OCI-LY7 (cell line): ENCODE measurements around the gene WASF2. TPM values are rescaled to one million over a fixed set of nuclear protein-coding genes. Genes with fewer than 3 reads are reported as not detected.
"Not testable (repeated sequence)": the region's sequence is repeated elsewhere in the genome, so short reads cannot be mapped to it uniquely, and the experiment has no call there.

Experiments
- BruUV-seq: library from RNA; stranded (reverse); fragments of 400-500 nt; replicated peaks from 2 replicates; lab custom pipeline; 2021; lab: Mats Ljungman, UMichigan
- CTCF ChIA-PET: fragments of 300-600 bp; sonication (Branson Sonifier 250); formaldehyde crosslinking; loops from one replicate; lab custom pipeline; 2022; ENCODE audit warnings: antibody characterized with exemption; ENCODE audit not compliant: unreplicated experiment; lab: Charles Lee
- POLR2A ChIA-PET: fragments of 300-600 bp; sonication (Branson Sonifier 250); formaldehyde crosslinking; loops from one replicate; lab custom pipeline; 2022; ENCODE audit warnings: antibody characterized with exemption; lab: Charles Lee
- DNase-seq: peaks from one replicate; pipeline ENCODE4 v3.0.0-alpha.2; 2015; ENCODE audit warnings: low spot score
- H2AFZ ChIP-seq: fragments of 200-600 bp; sonication (generic), shearing (Covaris generic); 2 replicates; pipeline ENCODE4 v1.6.1; 2014; ENCODE audit warnings: mild to moderate bottlenecking, antibody characterized with exemption, low read length, moderate library complexity
- H3K27ac ChIP-seq: fragments of 200-600 bp; sonication (generic); 2 replicates; pipeline ENCODE4 v1.5.1; 2014; ENCODE audit warnings: mixed run types, low read depth, mild to moderate bottlenecking, moderate library complexity, low read length, inconsistent platforms; ENCODE audit not compliant: poor library complexity, severe bottlenecking
- H3K36me3 ChIP-seq: fragments of 200-600 bp; sonication (generic); 2 replicates; pipeline ENCODE4 v1.6.1; 2014; ENCODE audit warnings: mild to moderate bottlenecking, antibody characterized with exemption, low read length, moderate library complexity, mixed read lengths; ENCODE audit not compliant: insufficient read depth
- H3K4me1 ChIP-seq: fragments of 200-600 bp; sonication (generic); 2 replicates; pipeline ENCODE4 v1.5.1; 2014; ENCODE audit warnings: mild to moderate bottlenecking, low read length; ENCODE audit not compliant: insufficient read depth, poor library complexity, severe bottlenecking
- H3K4me2 ChIP-seq: fragments of 200-600 bp; sonication (generic); 2 replicates; pipeline ENCODE4 v1.6.1; 2014; ENCODE audit warnings: mild to moderate bottlenecking, low read length
- H3K4me3 ChIP-seq: fragments of 200-600 bp; sonication (generic); 2 replicates; pipeline ENCODE4 v1.5.1; 2014; ENCODE audit warnings: mild to moderate bottlenecking, low read depth, low read length; ENCODE audit not compliant: poor library complexity, severe bottlenecking
- H3K79me2 ChIP-seq: fragments of 200-600 bp; sonication (generic); 2 replicates; pipeline ENCODE4 v1.6.1; 2016; ENCODE audit warnings: low read depth, mild to moderate bottlenecking, low read length, moderate library complexity, mixed read lengths; ENCODE audit not compliant: insufficient read depth
- H3K9me2 ChIP-seq: fragments of 200-600 bp; sonication (generic); 2 replicates; pipeline ENCODE4 v1.6.1; 2016; ENCODE audit warnings: mild to moderate bottlenecking, low read length, mixed read lengths; ENCODE audit not compliant: insufficient read depth
- H3K9me3 ChIP-seq: fragments of 200-600 bp; sonication (generic); 2 replicates; pipeline ENCODE4 v1.6.1; 2014; ENCODE audit warnings: mild to moderate bottlenecking, mixed run types, low read length, mixed read lengths
- H4K20me1 ChIP-seq: fragments of 200-600 bp; sonication (generic); 2 replicates; pipeline ENCODE4 v1.6.1; 2014; ENCODE audit warnings: mild to moderate bottlenecking, antibody characterized with exemption, low read length, moderate library complexity, mixed read lengths; ENCODE audit not compliant: insufficient read depth
- EZH2phosphoT487 ChIP-seq: fragments of 200-600 bp; sonication (generic); IDR thresholded peaks from 2 replicates; pipeline ENCODE4 v1.6.1; 2018; ENCODE audit warnings: low read depth, borderline replicate concordance, mild to moderate bottlenecking, mixed run types, antibody characterized with exemption, low read length, moderate library complexity, mixed read lengths
- intact Hi-C: fragments of 100-400 bp; cut with micrococcal nuclease; formaldehyde crosslinking; loops from one replicate; pipeline ENCODE4 v1.10.0; 2022; ENCODE audit not compliant: unreplicated experiment
- total RNA-seq, 2 experiments: library from RNA; depleted of rRNA in 1 of 2; stranded (reverse); fragments of >200 nt in 1 of 2; shearing (Covaris generic) in 1 of 2; gene quantifications; 2 replicates each; pipeline ENCODE4 v1.2.3, GENCODE V29; 2014 to 2022
- TF ChIP-seq, protein P1 (sequence below): fragments of 200-600 bp; sonication (generic); conservative IDR thresholded peaks from 2 replicates; pipeline ENCODE4 v1.5.1; 2014; ENCODE audit warnings: mild to moderate bottlenecking, antibody characterized with exemption, low read length, moderate library complexity, mixed read lengths

WASF2 gene
- total RNA-seq, 2 experiments from 2014 or later, result 26.9 to 106 TPM

DNA sequence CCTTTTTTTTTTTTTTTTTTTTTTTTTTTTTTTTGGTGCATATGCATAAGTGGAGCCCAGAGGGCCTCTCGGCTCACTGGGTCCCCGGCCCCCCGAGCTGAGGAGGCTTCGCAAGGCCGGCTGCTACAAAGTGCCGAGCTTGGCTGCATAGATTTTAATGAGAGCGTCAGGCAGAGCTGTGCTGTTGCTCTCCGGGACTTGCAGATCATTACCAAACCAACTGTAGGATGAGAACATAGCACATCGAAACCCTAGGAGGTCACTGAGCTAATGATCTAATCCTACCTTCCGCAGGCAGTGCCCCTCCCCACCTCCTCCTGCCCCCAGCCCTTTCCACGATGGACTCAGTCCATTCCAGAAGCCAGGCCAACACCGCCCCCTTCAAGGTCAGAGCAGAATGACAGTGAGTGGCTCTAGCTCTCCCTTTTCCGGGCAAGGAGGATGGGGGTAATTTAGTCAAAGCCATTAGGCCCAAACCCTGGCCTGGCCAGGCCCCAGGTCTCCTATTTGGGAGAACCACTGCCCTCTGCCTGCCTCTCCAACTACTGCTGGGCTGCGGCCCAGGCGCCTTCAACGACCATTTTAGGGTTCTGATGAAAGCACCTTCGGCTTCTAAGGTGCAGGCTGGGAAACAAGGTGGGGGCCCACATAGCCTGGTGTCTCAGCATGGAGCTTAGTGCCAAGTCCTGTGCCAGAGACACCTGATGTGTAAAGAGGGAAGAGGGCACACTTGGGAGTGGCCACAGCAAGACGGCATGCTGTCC is 84.2 kb downstream of the WASF2 start:
- ChIA-PET POLR2A (interaction anchor here (0.6 to 1.2 kb wide), 3 partner anchors 40 to 156 kb away, joined by 3 to 5 read pairs (median 3); partner anchors contain the start of gene WASF2), CTCF (interaction anchor here (0.6 kb wide), 1 partner anchor 93 kb away, joined by 3 read pairs; no protein-coding TSS in a partner anchor)
- intact Hi-C loops, H4K20me1 ChIP-seq, H2AFZ ChIP-seq, BruUV-seq, H3K79me2 ChIP-seq, H3K9me2 ChIP-seq, H3K9me3 ChIP-seq, H3K4me3 ChIP-seq, DNase-seq: not testable (repeated sequence)
- TF ChIP-seq, protein P1, sequence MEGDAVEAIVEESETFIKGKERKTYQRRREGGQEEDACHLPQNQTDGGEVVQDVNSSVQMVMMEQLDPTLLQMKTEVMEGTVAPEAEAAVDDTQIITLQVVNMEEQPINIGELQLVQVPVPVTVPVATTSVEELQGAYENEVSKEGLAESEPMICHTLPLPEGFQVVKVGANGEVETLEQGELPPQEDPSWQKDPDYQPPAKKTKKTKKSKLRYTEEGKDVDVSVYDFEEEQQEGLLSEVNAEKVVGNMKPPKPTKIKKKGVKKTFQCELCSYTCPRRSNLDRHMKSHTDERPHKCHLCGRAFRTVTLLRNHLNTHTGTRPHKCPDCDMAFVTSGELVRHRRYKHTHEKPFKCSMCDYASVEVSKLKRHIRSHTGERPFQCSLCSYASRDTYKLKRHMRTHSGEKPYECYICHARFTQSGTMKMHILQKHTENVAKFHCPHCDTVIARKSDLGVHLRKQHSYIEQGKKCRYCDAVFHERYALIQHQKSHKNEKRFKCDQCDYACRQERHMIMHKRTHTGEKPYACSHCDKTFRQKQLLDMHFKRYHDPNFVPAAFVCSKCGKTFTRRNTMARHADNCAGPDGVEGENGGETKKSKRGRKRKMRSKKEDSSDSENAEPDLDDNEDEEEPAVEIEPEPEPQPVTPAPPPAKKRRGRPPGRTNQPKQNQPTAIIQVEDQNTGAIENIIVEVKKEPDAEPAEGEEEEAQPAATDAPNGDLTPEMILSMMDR, result peak; percentile 43; the same call in 1 of the 2 replicates
- H3K4me1 ChIP-seq, result peaks cover 67% of the 10 kb centered on the region
- peaks cover 36% of the 10 kb centered on the region for H3K36me3 ChIP-seq
- H3K27ac ChIP-seq, result peak overlapping the region; percentile 86
- H3K4me2 ChIP-seq, result peak overlapping the region; percentile 61; the same call in 1 of the 2 replicates

DNA sequence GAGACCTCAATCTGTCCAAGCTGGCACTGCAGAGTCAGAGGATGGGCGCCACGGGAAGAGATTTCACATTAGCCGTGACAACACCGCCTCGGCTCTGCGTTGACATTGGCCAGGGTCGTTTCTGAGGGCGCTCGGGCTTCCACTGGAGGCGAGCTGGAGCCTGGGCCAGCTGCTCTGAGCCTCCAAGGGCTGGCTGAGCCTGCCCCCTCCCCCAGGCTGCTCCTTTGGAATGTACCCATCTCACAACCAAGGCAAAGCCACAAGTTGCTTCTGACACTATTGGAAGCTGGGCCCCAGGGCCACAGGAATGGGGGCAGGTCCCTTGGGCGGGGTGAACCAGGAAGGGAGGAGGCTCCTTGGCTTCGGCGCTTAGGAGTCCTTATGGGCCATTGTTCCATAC is 84.9 kb downstream of the WASF2 start:
- Histone ChIP-seq H3K9me3 (no peaks in the 10 kb centered on the region), H3K79me2 (no peaks in the 10 kb centered on the region), H3K9me2 (no peaks in the 10 kb centered on the region), H2AFZ (no peak overlapping the region), H3K4me2 (no peak overlapping the region), H3K4me3 (no peak overlapping the region), H3K4me1 (peaks cover 67% of the 10 kb centered on the region), H4K20me1 (no peaks in the 10 kb centered on the region), H3K27ac (peak overlapping the region; percentile 86), H3K36me3 (peaks cover 29% of the 10 kb centered on the region)
- ChIA-PET POLR2A (interaction anchor here (1.1 to 1.2 kb wide), 2 partner anchors 41 to 85 kb away, joined by 3 read pairs; partner anchors contain the start of gene WASF2), CTCF (interaction anchor here (0.6 kb wide), 2 partner anchors 92 to 170 kb away, joined by 3 read pairs; no protein-coding TSS in a partner anchor)
- no peak for DNase-seq
- intact Hi-C loops, result no loop called here
- no TSS peak for BruUV-seq
- TF ChIP-seq, protein P1, result no peak
- TF ChIP-seq EZH2phosphoT487, result no peak
